GM19023 (cell line): Measurements from ENCODE around the gene EYS.
"Not testable (repeated sequence)": the region's sequence is repeated elsewhere in the genome, so short reads cannot be mapped to it uniquely, and the experiment has no call there.

Experiments used
- ATAC-seq: cut with Tn5 transposase; IDR thresholded peaks from one replicate; pipeline ENCODE4 v1.9.1; 2021; ENCODE audit warnings: mild to moderate bottlenecking, moderate library complexity; ENCODE audit not compliant: unreplicated experiment

Gene EYS

DNA sequence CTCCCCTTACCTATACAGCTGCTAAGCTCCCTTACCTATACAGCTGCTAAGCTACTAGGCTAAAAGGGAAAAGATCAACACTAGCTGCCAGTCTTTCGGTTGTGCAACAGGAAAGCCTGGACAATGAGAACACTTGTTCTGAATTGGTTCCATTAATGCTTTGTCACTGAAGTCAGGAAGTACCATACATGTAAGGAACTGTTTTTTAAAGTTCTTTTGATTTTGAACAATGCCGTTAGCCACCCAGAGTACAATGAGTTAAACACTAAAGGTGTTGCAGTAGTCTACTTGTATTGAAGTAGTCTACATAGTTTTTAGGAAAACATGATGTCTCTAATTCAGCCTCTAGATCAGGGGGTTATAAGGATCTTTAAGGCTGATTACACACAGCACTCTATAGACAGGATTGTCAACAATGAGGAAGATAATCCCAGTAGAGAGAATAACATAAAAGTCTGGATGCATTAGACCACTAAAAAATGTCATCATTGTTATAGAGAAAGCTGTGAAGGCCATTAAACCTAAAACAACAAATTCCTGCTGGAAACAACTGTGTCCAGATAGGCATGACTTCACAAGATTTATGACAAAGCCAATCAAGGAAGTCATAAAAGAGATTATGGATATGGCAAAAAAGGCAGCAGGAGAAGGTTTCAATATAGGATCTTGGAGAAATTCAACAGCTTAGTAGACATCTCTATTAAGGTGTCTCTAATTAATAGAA lies 1765.1 kb downstream of the EYS start:
- no peak for ATAC-seq

DNA sequence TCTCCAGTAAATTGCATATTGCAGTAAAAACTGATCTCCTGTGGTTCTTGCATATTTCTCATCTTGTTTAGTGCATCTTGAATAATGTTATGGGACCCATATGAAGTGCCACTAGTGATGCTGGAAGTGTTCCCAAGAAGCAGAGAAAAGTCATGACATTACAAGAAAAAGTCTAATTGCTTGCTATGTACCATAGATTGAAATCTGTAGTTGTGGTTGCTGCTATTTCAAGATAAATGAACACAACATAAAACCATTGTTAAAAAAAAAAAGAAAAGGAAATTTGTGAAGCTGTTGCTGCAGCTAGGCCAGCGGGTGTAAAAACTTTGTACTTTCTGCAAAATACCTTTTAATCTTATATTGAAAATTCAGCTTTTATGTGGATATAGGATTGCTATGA lies 1767.0 kb downstream of the EYS start:
- no peak for ATAC-seq

DNA sequence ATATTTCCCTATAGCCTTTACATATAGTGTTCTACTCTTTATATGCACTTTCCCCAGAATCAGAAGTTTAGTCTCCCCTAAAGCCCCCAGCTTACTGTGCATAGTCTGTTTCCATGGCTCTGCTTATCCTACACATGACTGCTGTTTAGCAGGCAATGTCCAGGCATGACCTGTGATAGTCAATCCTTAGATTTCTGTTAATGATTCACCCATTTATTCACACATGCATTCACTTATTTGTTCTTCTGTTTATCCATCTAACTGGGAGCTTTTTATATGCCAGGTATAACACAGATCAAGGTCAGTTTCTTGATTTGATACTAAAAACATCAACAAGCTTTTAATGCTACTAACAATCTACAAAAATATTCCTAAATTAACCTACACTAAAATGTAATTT lies 1770.6 kb downstream of the EYS start:
- no peak for ATAC-seq

DNA sequence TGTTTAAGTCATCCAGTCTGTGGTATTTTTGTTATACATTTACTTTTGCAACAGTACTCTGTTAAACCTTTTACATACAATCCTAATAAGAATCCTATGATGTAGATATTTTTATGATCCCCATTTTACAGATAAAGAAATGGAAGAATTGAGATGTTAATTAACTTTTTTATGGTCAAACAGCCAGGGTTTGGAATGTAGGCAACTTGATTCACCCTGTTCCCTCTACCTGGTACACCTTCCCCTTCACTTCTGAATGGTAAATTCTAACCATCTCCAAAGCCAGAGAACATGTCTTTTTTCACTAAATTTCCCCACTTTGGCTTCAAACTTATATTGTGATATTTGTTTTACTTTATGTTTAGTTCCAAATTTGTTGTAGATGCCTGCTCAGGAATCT lies 1771.3 kb downstream of the EYS start:
- no peak for ATAC-seq

DNA sequence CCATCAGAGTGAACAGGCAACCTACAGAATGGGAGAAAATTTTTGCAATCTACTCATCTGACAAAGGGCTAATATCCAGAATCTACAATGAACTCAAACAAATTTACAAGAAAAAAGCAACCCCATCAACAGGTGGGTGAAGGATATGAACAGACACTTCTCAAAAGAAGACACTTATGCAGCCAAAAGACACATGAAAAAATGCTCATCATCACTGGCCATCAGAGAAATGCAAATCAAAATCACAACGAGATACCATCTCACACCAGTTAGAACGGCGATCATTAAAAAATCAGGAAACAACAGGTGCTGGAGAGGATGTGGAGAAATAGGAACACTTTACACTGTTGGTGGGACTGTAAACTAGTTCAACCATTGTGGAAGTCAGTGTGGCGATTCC lies 1773.1 kb downstream of the EYS start:
- ATAC-seq: not testable (repeated sequence)

DNA sequence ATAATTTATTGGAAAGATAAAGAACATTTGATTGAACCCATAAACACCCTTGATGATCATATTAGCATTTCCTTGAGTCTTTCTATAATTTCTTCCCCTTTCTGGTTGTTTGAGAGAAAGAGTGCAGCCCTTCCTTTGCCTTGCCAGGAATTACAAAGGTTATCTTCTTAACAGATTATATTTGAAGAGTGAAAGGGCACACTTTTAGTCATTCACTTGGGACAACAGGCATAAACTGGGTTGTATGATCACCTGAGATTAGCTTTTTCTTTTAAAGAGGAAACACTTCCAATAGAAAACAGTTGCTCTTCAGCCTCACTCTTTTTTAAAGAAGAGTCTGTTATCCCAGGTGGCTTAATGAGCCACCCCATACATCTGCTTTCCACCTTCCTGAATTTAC lies 1776.2 kb downstream of the EYS start:
- ATAC-seq: no peak

DNA sequence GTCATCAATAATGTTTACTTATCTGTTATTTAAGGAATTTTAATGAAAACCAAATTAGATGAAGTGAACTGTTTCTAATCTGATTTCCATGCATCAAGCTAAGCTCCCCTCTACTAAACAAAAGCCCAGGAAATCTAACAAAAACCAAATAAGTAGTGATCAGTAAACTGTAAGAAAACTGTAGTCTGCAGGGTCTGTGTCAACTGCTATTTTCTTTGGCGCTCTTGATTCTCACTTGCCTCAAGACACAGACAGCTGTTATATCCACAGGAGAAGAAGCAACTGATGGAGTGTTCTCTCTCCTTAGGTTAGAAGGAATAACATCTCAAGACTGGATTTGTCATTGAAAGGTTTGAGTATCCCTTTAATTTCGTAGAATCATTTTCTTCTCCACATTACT lies 1777.9 kb downstream of the EYS start:
- ATAC-seq: no peak

DNA sequence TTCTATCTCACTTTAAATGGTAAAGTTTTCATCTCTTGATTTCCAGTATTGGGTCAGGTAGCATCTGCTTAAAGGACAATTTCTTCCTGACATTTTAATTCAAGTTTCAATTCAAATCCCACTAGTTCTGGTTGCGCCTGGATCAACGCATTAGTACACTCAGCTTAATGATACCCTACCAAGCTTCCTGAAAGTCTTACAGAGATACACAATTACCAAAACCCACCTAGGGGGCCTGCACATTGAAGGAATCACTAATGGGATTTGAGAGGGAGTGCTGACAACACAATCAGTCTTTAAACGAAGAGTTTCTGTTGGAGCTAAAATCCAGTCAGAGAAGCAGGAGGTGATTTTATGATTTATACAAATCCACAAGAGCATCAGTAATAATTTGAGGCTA lies 1778.4 kb downstream of the EYS start:
- ATAC-seq: no peak

DNA sequence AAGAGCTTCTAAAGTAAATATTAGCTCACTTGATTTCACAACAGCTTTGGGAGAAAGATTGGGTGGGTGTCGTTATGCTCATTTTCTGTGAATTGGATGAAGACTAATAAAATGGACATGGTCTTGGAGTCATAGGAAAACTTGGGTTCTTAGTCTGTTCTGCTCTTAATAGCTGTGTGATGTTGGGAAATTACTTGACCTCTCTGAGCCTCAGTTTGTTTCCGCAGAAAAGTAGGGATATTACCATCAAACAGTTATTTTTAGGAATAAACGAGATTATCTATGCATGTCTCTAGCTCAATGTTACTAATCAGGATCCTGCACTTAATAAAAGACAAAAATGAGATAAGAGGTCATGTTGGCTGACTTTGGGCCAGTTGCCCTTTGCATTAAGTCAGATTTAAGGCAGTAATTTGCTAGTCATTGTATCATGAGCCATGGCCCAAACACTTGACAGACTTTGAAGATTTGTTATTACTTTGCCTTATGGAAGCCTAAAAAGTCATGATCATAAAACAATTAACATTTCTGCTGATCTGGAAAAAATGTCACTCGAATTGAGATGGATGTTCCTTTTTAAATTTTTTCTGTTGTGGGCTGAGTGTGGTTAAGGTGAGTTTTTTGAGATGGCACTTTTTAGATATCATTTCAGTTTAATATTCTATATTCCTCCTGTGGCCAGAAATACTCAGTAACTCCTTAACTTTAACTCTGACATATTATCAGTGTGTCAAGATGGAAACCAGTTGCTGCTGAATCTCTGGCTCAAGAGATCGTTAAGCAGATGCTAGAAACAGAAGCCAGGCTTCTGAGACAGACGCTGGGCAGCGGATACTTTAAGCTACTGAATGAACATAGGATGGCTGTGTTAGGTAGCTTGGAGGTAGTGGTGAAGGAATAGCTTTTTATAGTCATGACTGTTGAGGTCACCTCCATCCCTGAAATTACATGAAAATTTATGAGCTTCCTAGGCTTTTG lies 1779.8 kb downstream of the EYS start:
- no peak for ATAC-seq

DNA sequence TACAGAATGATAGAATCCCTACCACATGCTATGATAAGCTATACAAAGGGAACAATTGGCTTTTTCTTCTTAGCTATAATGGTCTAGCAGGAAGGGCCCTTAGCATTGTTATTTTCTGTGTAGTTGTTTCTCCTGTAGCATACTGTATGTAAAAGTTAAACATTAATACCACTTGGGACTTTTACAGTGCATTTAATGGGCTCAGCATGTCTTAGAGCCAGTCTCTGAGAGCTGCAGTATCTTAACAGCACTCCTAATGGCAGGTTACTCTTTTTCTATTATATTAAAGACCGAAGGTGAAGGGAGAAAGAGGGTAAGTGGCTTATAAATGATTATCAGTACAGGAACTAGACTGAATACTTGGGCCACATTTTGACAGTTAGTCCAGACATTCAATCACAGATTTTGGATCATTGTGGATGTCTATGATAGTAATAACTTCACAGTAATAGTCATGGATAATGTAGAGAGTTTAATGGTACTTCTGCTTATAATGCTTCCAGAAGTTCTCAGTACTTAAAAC lies 1780.7 kb downstream of the EYS start:
- ATAC-seq: no peak

DNA sequence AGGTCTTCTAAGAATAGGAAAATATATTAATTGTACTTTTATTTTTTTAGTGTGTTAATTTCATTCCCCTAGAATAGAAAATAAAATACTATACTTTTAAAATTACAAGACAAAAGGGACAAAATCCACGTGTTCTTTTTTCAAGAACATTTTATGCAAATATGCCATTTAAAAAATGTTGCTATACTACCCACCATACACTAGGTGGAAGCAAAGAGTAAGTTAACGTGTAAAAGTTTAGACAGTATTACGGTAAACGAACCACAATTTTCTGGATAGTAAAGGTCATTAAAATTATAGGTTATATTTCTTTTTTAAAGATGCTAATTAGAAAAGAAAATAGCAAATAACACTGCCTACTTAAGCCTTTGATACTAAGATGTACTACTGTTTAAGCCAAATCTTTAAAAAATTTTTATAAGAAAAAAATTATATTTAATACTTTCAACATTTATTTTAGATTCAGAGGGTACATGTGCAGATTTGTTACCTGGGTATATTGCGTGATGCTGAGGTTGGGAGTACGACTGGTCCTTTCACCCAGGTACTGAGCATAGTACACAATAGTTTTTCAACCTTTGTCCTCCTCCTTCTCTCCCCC lies 1783.8 kb downstream of the EYS start:
- ATAC-seq: no peak

DNA sequence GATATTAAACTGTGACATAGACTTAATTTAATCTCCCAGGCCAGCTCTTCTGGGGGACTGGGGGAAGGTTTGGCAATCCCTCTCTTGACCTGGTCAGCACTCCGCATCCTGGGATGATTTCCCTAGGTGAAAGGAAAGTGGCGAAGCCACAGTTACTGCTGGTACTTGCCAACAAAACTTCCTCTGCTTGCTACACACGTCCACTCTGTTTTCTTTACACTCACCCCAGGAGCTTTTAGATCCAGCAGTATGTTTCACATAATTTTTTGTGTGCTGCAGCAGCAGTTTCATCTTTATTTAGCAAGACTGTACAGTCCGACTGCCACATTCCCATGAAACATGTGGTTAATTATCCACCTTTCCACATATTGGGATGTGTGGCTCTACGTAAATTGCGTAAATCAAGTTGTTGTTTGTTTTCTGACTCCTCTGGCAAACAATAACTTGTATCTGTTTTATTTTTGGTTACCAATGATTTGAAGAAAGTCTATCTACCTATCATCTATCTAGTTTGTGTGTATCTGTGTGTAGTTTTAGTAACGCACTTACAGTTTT lies 1787.4 kb downstream of the EYS start:
- ATAC-seq: no peak

DNA sequence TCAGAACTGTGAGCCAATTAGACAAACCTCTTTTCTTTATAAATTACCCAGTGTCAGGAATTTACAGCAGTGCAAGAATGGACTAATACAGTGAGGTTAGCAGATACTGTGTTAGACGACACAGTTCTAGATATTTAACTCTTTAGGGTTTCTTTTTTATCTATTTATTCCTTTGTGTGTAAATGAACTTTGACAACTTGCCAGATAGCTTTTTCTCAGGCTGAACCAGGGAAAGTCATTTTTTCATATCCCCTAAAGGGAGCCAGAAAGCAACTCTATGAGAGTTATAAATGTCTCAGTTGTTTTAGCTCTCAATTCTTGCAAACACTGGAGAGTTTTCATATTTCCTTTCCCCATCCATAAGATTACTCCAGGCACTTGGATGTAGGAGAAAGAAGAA lies 1794.1 kb downstream of the EYS start:
- no peak for ATAC-seq

DNA sequence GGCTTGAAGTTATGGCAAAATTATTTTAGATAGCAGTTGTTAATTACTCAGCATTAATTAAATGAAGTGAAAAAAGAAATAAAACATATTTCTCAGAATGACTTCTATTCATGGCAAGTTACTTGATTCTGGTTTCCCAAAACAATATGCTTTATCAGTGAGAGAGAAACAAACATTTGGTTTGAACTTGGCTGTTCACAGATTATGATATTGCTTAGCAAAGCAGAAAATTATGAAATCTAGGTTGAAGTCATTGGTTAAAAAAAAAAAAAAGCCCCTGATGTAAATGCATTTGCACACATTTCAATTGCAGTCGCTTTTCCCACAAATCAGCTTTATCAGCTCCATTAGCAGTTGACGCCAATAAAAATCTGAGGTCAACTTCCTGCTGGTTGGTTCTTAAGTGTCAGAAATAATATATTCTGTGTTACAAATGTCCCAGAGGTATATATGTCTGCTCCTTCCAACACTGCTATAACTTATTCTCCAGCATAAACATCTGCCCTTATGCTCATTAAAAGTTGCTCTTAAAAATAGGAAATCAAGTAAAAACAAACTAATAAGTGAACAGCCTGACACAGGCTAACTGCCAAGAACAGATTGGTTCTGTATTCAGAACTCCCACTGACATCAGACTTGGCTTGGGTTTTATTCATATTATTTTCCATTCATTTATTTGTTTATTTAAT lies 1796.0 kb downstream of the EYS start:
- no peak for ATAC-seq

DNA sequence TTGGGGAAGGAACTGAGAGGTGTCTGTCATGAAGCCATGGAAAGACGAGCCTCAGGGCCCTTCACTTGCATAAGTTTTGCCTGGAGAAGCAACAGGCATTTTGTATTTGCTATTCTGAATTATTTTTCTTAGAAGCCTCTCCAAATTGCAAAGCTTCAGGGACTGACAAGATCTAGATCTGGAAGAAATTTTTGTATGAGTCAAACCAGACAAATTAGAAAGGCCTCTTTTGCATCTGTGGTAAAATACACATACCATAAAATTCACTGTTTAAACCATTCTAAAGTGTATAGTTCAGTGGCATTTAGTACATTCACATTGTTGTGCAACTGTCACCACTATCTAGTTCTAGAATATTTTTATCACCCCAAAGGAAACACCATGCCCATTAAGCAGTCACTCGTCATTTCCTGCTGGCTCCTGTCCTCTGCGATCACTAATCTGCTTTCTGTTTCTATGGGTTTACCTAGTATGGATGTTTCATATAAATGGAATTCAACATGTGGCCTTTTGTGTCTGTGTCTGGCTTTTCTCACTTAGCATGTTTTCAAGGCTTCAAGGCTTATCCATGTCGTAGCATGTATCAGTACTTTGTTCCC lies 1802.3 kb downstream of the EYS start:
- no peak for ATAC-seq

DNA sequence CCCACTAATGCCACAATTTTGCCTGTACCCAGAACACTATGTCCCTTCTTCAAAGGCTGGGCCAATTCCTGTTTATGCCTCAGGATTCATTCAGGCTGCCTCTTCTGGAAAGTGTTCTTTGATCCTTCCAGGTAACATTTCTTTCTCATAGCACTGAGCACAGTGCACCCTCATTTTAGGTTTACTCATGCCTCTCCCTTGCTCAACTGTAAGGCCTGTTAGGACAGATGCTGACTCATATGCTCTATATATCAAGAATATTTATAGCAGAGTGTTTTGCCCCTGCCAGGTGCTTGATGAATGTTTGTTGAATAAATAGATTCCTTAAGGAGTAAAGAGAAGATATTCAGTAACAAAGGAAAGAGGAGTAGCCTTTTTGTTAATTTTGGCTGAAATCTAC lies 1807.5 kb downstream of the EYS start:
- no peak for ATAC-seq

DNA sequence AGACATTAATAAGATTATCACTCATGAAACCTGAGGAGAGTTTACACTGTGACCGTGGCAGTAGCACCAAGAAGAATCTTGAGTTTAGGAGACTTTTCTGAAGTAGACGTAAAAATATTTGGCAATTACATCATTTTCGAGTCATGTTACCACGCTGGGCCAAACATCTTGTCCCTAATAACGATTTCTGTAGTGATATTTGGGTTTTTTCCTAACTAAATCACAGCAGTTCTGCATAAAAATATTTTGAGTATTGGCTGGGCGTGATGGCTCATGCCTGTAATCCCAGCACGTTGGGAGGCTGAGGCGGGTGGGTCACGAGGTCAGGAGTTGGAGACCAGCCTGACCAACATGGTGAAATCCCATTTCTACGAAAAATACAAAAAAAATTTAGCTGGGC lies 1809.1 kb downstream of the EYS start:
- ATAC-seq: no peak

DNA sequence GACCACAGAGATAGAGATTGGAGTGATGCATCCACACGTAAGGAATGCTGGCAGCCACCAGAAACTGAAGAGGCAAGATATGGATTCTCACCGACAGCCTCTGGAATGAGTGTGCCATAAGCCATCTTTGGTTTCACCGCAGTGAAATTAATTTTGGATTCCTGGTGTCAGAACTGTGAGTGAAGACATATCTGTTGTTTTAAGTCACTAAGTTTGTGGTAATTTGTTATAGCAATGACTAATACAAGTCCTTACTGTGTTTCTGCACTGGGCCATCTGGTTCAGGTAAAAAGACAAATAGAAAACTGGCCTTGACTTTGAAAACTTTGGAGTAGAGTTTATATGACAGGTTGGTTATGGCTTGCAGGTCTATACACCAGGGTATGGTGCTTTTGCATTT lies 1809.6 kb downstream of the EYS start:
- no peak for ATAC-seq

DNA sequence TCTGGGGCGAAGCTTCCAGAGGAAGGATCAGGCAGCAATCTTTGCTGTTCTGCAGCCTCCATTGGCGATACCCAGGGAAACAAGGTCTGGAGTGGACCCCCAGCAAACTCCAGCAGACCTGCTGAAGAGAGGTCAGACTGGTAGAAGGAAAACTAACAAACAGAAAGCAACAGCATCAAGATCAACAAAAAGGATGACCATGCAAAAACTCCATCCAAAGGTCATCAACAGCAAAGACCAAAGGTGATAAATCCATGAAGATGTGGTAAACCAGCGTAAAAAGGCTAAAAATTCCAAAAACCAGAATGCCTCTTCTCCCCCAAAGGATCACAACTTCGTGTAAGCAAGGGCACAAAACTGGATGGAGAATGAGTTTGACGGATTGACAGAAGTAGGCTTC lies 1818.6 kb downstream of the EYS start:
- no peak for ATAC-seq

DNA sequence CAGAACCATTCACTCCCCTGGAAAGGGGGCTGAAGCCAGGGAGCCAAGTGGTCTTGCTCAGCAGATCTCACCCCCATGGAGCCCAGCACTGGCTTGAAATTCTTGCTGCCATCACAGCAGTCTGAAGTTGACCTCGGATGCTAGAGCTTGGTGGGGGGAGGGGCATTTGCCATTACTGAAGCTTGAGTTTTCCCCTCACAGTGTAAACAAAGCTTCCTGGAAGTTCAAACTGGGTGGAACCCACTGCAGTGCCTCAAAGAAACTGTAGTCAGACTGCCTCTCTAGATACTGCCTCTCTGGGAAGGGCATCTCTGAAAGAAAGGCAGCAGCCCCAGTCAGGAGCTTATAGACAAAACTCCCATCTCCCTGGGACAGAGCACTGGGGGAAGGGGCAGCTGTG lies 1819.2 kb downstream of the EYS start:
- not testable (repeated sequence) for ATAC-seq
